LNCAP (cell line): ENCODE measurements around the gene ARL16.

ENCODE experiments used
- TF ChIP-seq, protein P1 (sequence below): fragments of 450-650 bp; IDR thresholded peaks from 2 replicates; pipeline ENCODE4 v1.5.1; 2017; ENCODE audit warnings: mild to moderate bottlenecking

ARL16 gene

GRCh38 chr17:81710514-81711308 is 27.1 kb upstream of the ARL16 start:
- TF ChIP-seq, protein P1, sequence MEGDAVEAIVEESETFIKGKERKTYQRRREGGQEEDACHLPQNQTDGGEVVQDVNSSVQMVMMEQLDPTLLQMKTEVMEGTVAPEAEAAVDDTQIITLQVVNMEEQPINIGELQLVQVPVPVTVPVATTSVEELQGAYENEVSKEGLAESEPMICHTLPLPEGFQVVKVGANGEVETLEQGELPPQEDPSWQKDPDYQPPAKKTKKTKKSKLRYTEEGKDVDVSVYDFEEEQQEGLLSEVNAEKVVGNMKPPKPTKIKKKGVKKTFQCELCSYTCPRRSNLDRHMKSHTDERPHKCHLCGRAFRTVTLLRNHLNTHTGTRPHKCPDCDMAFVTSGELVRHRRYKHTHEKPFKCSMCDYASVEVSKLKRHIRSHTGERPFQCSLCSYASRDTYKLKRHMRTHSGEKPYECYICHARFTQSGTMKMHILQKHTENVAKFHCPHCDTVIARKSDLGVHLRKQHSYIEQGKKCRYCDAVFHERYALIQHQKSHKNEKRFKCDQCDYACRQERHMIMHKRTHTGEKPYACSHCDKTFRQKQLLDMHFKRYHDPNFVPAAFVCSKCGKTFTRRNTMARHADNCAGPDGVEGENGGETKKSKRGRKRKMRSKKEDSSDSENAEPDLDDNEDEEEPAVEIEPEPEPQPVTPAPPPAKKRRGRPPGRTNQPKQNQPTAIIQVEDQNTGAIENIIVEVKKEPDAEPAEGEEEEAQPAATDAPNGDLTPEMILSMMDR, result no peak

- TF ChIP-seq, protein P1, result no peak
Measured at GRCh38 chr17:81708739-81709185, 25.2 kb upstream of the ARL16 start.

GRCh38 chr17:81707725-81708646 is 24.4 kb upstream of the ARL16 start:
- TF ChIP-seq, protein P1, result no peak

GRCh38 chr17:81706757-81707624 is 23.4 kb upstream of the ARL16 start:
- TF ChIP-seq, protein P1, result no peak

DNA sequence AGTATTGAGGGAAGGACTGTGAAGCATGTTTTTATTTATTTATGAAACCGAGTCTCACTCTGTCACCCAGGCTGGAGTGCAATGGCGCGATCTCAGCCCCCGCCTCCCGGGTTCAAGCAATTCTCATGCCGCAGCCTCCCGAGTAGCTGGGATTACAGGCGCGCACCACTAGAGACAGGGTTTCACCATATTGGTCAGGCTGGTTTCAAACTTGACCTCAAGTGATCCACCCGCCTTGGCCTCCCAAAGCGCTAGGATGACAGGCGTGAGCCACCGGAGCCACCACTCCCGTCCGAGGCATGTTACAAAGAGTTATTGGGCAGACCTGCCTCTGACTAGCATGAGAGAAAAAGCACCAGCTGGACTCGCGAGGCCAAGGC is 22.6 kb upstream of the ARL16 start:
- TF ChIP-seq, protein P1, result no peak

- TF ChIP-seq, protein P1, result no peak
Measured at GRCh38 chr17:81705518-81706231, 22.1 kb upstream of the ARL16 start.
